HEK293 (cell line): Measurements from ENCODE around the gene RPS6KA3.

Experiments
- CTCF ChIA-PET: fragments of 350-600 bp; formaldehyde crosslinking; extraction: SDS; loops from one replicate; lab custom pipeline; 2021; ENCODE audit warnings: antibody characterized with exemption; lab: Yijun Ruan, JAX
- POLR2A ChIA-PET: fragments of 300-600 bp; formaldehyde crosslinking; extraction: SDS; loops from one replicate; lab custom pipeline; 2020; ENCODE audit warnings: antibody characterized with exemption, inconsistent platforms; lab: Yijun Ruan, JAX
- H3K27ac ChIP-seq: fragments of 200-500 bp; sonication (Bioruptor generic); 2 replicates; pipeline ENCODE4 v1.5.1; 2014; ENCODE audit warnings: low read depth, low read length, control low read depth, inconsistent platforms; ENCODE audit errors: extremely low read depth
- H3K36me3 ChIP-seq, 2 experiments: fragments of 200-500 bp in 1 of 2; sonication (Bioruptor generic) in 1 of 2; 1 replicate in 1 of 2; 2 replicates in 1 of 2; pipeline ENCODE4 v1.5.1; 2014 to 2017; ENCODE audit warnings: inconsistent platforms in 2 of 2, low read length in 2 of 2; ENCODE audit not compliant: control insufficient read depth in 2 of 2, insufficient read depth in 1 of 2
- H3K4me1 ChIP-seq: fragments of 200-500 bp; sonication (Bioruptor generic); 2 replicates; pipeline ENCODE4 v1.5.1; 2014; ENCODE audit warnings: mild to moderate bottlenecking, low read length, inconsistent platforms; ENCODE audit not compliant: control insufficient read depth, insufficient read depth
- H3K4me3 ChIP-seq: 2 replicates; pipeline ENCODE4 v1.5.1; 2011; ENCODE audit warnings: low read depth, mild to moderate bottlenecking, control low read depth, low read length, moderate library complexity
- H3K9me3 ChIP-seq: fragments of 200-500 bp; sonication (Bioruptor generic); 2 replicates; pipeline ENCODE4 v1.5.1; 2014; ENCODE audit warnings: low read depth, low read length, inconsistent platforms; ENCODE audit not compliant: control insufficient read depth, insufficient read depth
- AEBP2 ChIP-seq: fragments of 450-650 bp; formaldehyde crosslinking; IDR thresholded peaks from 2 replicates; pipeline ENCODE4 v1.5.1; 2016; ENCODE audit warnings: missing biosample characterization, missing genetic modification characterization, borderline replicate concordance
- GFI1B ChIP-seq: fragments of 450-650 bp; formaldehyde crosslinking; IDR thresholded peaks from 2 replicates; pipeline ENCODE4 v1.5.1; 2016; ENCODE audit warnings: missing biosample characterization, missing genetic modification characterization
- GLI4 ChIP-seq: fragments of 450-650 bp; formaldehyde crosslinking; IDR thresholded peaks from 2 replicates; pipeline ENCODE4 v1.5.1; 2016; ENCODE audit warnings: missing biosample characterization, missing genetic modification characterization
- HOXD13 ChIP-seq: sonication (generic); formaldehyde crosslinking; IDR thresholded peaks from 2 replicates; pipeline ENCODE4 v1.8.0; 2022; ENCODE audit warnings: missing genetic modification reagents, borderline replicate concordance
- MYNN ChIP-seq: fragments of 450-650 bp; formaldehyde crosslinking; IDR thresholded peaks from 2 replicates; pipeline ENCODE4 v1.5.1; 2016; ENCODE audit warnings: missing biosample characterization, missing genetic modification characterization, borderline replicate concordance
- OSR2 ChIP-seq: fragments of 450-650 bp; formaldehyde crosslinking; IDR thresholded peaks from 2 replicates; pipeline ENCODE4 v1.5.1; 2016; ENCODE audit warnings: missing biosample characterization, missing genetic modification characterization
- OVOL3 ChIP-seq: fragments of 450-650 bp; formaldehyde crosslinking; IDR thresholded peaks from 2 replicates; pipeline ENCODE4 v1.5.1; 2016; ENCODE audit warnings: missing biosample characterization, missing genetic modification characterization
- SP2 ChIP-seq: fragments of 450-650 bp; formaldehyde crosslinking; IDR thresholded peaks from 2 replicates; pipeline ENCODE4 v1.5.1; 2016; ENCODE audit warnings: missing biosample characterization, missing genetic modification characterization
- TRIM28 ChIP-seq: IDR thresholded peaks from 2 replicates; pipeline ENCODE4 v1.6.1; 2011; ENCODE audit warnings: low read length, control low read depth, borderline replicate concordance
- ZBTB7A ChIP-seq: fragments of 450-650 bp; formaldehyde crosslinking; IDR thresholded peaks from 2 replicates; pipeline ENCODE4 v1.5.1; 2016; ENCODE audit warnings: low read depth, missing biosample characterization, missing genetic modification characterization
- ZFP69B ChIP-seq: fragments of 450-650 bp; formaldehyde crosslinking; IDR thresholded peaks from 2 replicates; pipeline ENCODE4 v1.5.1; 2016; ENCODE audit warnings: missing biosample characterization, missing genetic modification characterization
- ZNF10 ChIP-seq: fragments of 450-650 bp; formaldehyde crosslinking; IDR thresholded peaks from 2 replicates; pipeline ENCODE4 v1.5.1; 2017; ENCODE audit warnings: missing biosample characterization, missing genetic modification characterization
- ZNF248 ChIP-seq: fragments of 450-650 bp; formaldehyde crosslinking; IDR thresholded peaks from 2 replicates; pipeline ENCODE4 v1.5.1; 2017; ENCODE audit warnings: missing biosample characterization, missing genetic modification characterization
- ZNF335 ChIP-seq: fragments of 450-650 bp; formaldehyde crosslinking; conservative IDR thresholded peaks from 2 replicates; pipeline ENCODE4 v1.5.1; 2016; ENCODE audit warnings: missing biosample characterization, missing genetic modification characterization
- ZNF394 ChIP-seq: fragments of 450-650 bp; formaldehyde crosslinking; IDR thresholded peaks from 2 replicates; pipeline ENCODE4 v1.5.1; 2016; ENCODE audit warnings: missing biosample characterization, missing genetic modification characterization, mild to moderate bottlenecking, moderate library complexity, borderline replicate concordance
- ZNF549 ChIP-seq: fragments of 450-650 bp; IDR thresholded peaks from 2 replicates; pipeline ENCODE4 v1.5.1; 2018; ENCODE audit warnings: missing biosample characterization, missing genetic modification characterization, mild to moderate bottlenecking, inconsistent platforms, moderate library complexity
- ZNF596 ChIP-seq: fragments of 450-650 bp; IDR thresholded peaks from 2 replicates; pipeline ENCODE4 v1.5.0; 2018; ENCODE audit warnings: missing biosample characterization, mild to moderate bottlenecking, missing genetic modification characterization, moderate library complexity
- ZNF623 ChIP-seq: fragments of 450-650 bp; formaldehyde crosslinking; IDR thresholded peaks from 2 replicates; pipeline ENCODE4 v1.5.1; 2016; ENCODE audit warnings: missing biosample characterization, missing genetic modification characterization
- ZNF629 ChIP-seq: fragments of 450-650 bp; formaldehyde crosslinking; IDR thresholded peaks from 2 replicates; pipeline ENCODE4 v1.5.1; 2017; ENCODE audit warnings: missing biosample characterization, missing genetic modification characterization
- ZNF645 ChIP-seq: fragments of 450-650 bp; formaldehyde crosslinking; IDR thresholded peaks from 2 replicates; pipeline ENCODE4; 2016; ENCODE audit warnings: missing biosample characterization, missing genetic modification characterization
- ZNF677 ChIP-seq: fragments of 450-650 bp; IDR thresholded peaks from 2 replicates; pipeline ENCODE4 v1.5.0; 2018; ENCODE audit warnings: missing biosample characterization, mild to moderate bottlenecking, missing genetic modification characterization, moderate library complexity
- ZNF701 ChIP-seq: fragments of 450-650 bp; formaldehyde crosslinking; IDR thresholded peaks from 2 replicates; pipeline ENCODE4 v1.5.1; 2016; ENCODE audit warnings: missing biosample characterization, missing genetic modification characterization
- ZNF768 ChIP-seq: fragments of 450-650 bp; formaldehyde crosslinking; IDR thresholded peaks from 2 replicates; pipeline ENCODE4 v1.5.1; 2018; ENCODE audit warnings: missing biosample characterization, mild to moderate bottlenecking, missing genetic modification characterization
- ZNF837 ChIP-seq: fragments of 450-650 bp; formaldehyde crosslinking; IDR thresholded peaks from 2 replicates; pipeline ENCODE4 v1.5.1; 2016; ENCODE audit warnings: missing biosample characterization, missing genetic modification characterization
- ZSCAN4 ChIP-seq: fragments of 450-650 bp; formaldehyde crosslinking; IDR thresholded peaks from 2 replicates; pipeline ENCODE4 v1.5.1; 2017; ENCODE audit warnings: missing biosample characterization, missing genetic modification characterization
- ZSCAN5A ChIP-seq: fragments of 450-650 bp; formaldehyde crosslinking; IDR thresholded peaks from 2 replicates; pipeline ENCODE4 v1.5.1; 2016; ENCODE audit warnings: missing biosample characterization, missing genetic modification characterization
- TF ChIP-seq, protein P1 (sequence below): fragments of 450-650 bp; formaldehyde crosslinking; IDR thresholded peaks from 2 replicates; pipeline ENCODE4 v1.5.1; 2016; ENCODE audit warnings: missing biosample characterization, missing genetic modification characterization

RPS6KA3 gene

GRCh38 chrX:20263474-20263873 lies 3.2 kb downstream of the RPS6KA3 start:
- H3K4me3 ChIP-seq = no peak overlapping the region
- no peak overlapping the region for H3K27ac ChIP-seq
- H3K9me3 ChIP-seq = no peaks in the 10 kb centered on the region
- H3K36me3 ChIP-seq = no peaks in the 10 kb centered on the region
- H3K4me1 ChIP-seq = peaks cover 18% of the 10 kb centered on the region
- TF ChIP-seq ZNF10 (tag by site-specific recombination) (no peak), ZNF335 (tag by site-specific recombination) (peak; percentile 42)
- TF ChIP-seq, all 188 proteins: peak for 1
- ChIA-PET CTCF (interaction anchor here (1.9 kb wide), 1 partner anchor 11 kb away, joined by 4 read pairs; no protein-coding TSS in a partner anchor), POLR2A (no interaction called here)

DNA sequence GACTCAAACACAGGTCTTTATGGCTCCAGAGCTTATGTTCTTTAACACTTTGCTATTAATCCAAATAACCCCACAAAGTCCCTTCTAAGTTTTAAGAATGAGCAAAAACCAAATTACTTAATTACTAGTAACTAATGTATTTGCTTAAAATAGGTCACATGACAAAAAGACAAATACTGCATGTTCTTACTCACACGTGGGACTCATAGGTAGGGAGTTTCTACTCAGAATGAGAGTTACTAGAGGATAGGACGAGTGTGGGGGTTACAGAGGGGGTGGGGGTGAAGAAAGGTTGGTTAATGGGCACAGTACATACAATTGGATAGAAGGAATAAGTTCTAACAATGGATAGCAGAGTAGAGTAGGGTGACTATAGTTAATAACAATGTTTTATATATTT lies 5.8 kb downstream of the RPS6KA3 start:
- POLR2A ChIA-PET = no interaction called here
- TF ChIP-seq SP2 (no peak), ZNF677 (tag by site-specific recombination) (no peak), GFI1B (tag by site-specific recombination) (no peak), ZNF645 (tag by site-specific recombination) (no peak), ZFP69B (tag by site-specific recombination) (no peak), ZSCAN5A (tag by site-specific recombination) (no peak), MYNN (no peak), ZNF837 (tag by site-specific recombination) (no peak), TRIM28 (no peak), ZNF596 (tag by site-specific recombination) (no peak), ZNF394 (no peak), HOXD13 (CRISPR knock-in tag) (no peak), GLI4 (no peak), ZBTB7A (tag by site-specific recombination) (no peak)
- TF ChIP-seq, protein P1, sequence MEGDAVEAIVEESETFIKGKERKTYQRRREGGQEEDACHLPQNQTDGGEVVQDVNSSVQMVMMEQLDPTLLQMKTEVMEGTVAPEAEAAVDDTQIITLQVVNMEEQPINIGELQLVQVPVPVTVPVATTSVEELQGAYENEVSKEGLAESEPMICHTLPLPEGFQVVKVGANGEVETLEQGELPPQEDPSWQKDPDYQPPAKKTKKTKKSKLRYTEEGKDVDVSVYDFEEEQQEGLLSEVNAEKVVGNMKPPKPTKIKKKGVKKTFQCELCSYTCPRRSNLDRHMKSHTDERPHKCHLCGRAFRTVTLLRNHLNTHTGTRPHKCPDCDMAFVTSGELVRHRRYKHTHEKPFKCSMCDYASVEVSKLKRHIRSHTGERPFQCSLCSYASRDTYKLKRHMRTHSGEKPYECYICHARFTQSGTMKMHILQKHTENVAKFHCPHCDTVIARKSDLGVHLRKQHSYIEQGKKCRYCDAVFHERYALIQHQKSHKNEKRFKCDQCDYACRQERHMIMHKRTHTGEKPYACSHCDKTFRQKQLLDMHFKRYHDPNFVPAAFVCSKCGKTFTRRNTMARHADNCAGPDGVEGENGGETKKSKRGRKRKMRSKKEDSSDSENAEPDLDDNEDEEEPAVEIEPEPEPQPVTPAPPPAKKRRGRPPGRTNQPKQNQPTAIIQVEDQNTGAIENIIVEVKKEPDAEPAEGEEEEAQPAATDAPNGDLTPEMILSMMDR (tag by site-specific recombination) = no peak
- Histone ChIP-seq H3K4me3 (no peak overlapping the region), H3K4me1 (peaks cover 18% of the 10 kb centered on the region), H3K27ac (no peak overlapping the region), H3K36me3 (no peaks in the 10 kb centered on the region), H3K9me3 (no peaks in the 10 kb centered on the region)
- CTCF ChIA-PET = no interaction called here

GRCh38 chrX:20254712-20255299 lies 11.9 kb downstream of the RPS6KA3 start:
- no peak overlapping the region for H3K27ac ChIP-seq
- no peaks in the 10 kb centered on the region; a peak in 1 of 3 replicates for H3K36me3 ChIP-seq
- ChIA-PET CTCF (no interaction called here), POLR2A (no interaction called here)
- no peaks in the 10 kb centered on the region for H3K4me1 ChIP-seq
- no peak overlapping the region for H3K4me3 ChIP-seq
- H3K9me3 ChIP-seq = peaks cover 4% of the 10 kb centered on the region
- TF ChIP-seq AEBP2 (tag by site-specific recombination) = no peak
- no peak for TF ChIP-seq ZNF248
- no peak for TF ChIP-seq ZNF701
- no peak for TF ChIP-seq ZNF837 (tag by site-specific recombination)
- TF ChIP-seq TRIM28 = no peak
- TF ChIP-seq OSR2 (tag by site-specific recombination) = no peak
- no peak for TF ChIP-seq ZNF768 (tag by site-specific recombination)
- TF ChIP-seq ZNF629 (tag by site-specific recombination) = no peak
- TF ChIP-seq ZSCAN4 (tag by site-specific recombination) = no peak
- TF ChIP-seq OVOL3 (tag by site-specific recombination) = no peak
- TF ChIP-seq ZNF549 = no peak
- no peak for TF ChIP-seq ZNF623 (tag by site-specific recombination)
- no peak for TF ChIP-seq ZNF335 (tag by site-specific recombination)
